GM19035 (cell line): ENCODE data around the gene SCTR.
A peak's percentile ranks its signal among the peaks of the same experiment; 100 is the strongest.

Source experiments
- ATAC-seq: cut with Tn5 transposase; IDR thresholded peaks from one replicate; pipeline ENCODE4 v1.9.1; 2021; ENCODE audit not compliant: unreplicated experiment

Gene SCTR

GRCh38 chr2:119525614-119526013, 1.3 kb upstream of the SCTR start:
- no peak for ATAC-seq

GRCh38 chr2:119523383-119523951, 816 bp downstream of the SCTR start:
- no peak for ATAC-seq

- no peak for ATAC-seq
Measured at GRCh38 chr2:119522671-119523070, 1.6 kb downstream of the SCTR start.

- ATAC-seq: no peak
Measured at GRCh38 chr2:119521433-119522050, 2.7 kb downstream of the SCTR start.

- ATAC-seq: no peak
Measured at GRCh38 chr2:119520696-119521432, 3.4 kb downstream of the SCTR start.

DNA sequence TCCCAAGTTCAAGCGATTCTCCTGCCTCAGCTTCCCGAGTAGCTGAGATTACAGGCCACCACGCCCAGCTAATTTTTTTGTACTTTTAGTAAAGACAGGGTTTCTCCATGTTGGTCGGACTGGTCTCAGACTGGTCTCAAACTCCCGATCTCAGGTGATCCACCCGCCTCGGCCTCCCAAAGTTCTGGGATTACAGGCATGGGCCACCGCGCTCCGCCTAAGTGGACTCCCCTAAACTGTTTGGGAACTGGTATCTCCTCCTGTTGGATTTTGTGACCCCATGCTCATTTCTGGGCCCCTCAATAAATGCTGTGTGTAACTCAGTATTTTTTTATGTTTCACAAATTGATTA, 5.2 kb downstream of the SCTR start:
- ATAC-seq: no peak

DNA sequence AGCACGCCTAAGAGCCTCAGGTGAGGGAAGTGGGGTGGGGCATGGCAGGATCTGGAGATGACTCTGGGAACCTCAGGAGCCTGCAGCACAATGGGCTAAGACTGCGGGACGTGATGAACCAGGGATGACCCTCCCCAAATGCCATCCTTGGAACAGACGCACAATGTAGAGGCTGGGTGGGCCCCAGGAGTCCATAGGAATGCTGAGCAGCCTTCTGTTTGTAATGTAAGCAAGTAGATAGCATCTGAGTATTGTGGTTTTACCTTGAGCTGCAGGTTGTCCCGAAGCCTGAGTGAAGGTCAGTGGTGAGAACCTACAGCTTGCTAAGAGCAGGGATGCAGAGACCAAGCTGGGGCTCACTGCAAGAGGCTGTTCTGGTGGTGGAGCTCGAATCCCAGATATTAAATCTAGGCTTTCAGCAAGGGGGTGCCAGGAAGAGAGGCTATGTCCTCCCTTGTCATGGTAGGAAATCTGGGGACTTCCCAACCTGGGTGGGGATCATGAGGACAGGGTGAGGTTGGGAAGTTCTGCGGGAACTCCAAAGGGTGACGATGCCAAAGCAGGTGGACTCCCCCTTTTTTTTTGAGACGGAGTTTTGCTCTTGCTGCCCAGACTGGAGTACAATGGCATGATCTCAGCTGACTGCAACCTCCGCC, 5.8 kb downstream of the SCTR start:
- no peak for ATAC-seq

GRCh38 chr2:119517433-119517832, 6.8 kb downstream of the SCTR start:
- ATAC-seq: peak; percentile 86

- no peak for ATAC-seq
Measured at GRCh38 chr2:119516121-119516520, 8.2 kb downstream of the SCTR start.

- ATAC-seq: no peak
Measured at GRCh38 chr2:119513832-119514231, 10.5 kb downstream of the SCTR start.

GRCh38 chr2:119512946-119513345, 11.3 kb downstream of the SCTR start:
- no peak for ATAC-seq

GRCh38 chr2:119511989-119512388, 12.3 kb downstream of the SCTR start:
- no peak for ATAC-seq

DNA sequence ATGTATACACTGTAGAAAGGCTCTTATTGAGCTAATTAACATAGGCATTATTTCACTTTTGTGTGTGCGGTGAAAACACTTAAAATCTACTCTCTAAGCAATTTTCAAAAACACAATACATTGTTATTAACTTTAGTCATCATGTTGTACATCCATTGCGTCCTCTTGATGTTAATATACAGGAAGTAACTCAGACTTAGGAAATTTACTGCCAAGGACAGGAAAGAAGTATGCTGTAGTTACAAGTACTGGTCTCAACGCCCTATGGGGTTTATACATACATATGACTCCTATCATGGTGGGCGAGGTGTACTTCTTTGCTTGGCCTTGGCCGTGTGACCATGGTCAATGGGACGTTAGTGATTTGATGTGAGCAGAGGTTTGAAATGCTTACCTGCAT, 15.5 kb downstream of the SCTR start:
- no peak for ATAC-seq

GRCh38 chr2:119496682-119497081, 27.6 kb downstream of the SCTR start:
- ATAC-seq: no peak

DNA sequence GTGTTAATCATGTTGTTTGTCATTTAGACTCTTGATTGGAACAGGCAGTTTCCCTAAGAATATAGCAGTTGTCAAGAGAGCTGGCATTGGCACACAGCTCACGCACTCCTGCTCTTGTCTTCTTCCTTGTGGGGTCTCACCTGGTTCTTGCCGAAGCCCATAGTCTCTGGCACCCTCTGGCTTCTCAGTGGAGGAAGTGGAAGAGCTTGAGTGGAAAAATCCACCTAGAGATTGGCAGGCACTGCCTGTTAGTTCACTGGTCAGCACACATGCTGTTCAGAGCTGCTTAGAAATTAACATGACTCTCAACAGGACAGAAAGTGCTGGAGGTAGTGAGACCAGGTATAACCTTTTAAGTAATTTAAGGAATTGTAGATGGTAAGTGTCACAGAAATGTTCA, 28.3 kb downstream of the SCTR start:
- ATAC-seq: no peak

- no peak for ATAC-seq
Measured at GRCh38 chr2:119494163-119494790, 30.0 kb downstream of the SCTR start.

- no peak for ATAC-seq
Measured at GRCh38 chr2:119491776-119492525, 32.3 kb downstream of the SCTR start.

DNA sequence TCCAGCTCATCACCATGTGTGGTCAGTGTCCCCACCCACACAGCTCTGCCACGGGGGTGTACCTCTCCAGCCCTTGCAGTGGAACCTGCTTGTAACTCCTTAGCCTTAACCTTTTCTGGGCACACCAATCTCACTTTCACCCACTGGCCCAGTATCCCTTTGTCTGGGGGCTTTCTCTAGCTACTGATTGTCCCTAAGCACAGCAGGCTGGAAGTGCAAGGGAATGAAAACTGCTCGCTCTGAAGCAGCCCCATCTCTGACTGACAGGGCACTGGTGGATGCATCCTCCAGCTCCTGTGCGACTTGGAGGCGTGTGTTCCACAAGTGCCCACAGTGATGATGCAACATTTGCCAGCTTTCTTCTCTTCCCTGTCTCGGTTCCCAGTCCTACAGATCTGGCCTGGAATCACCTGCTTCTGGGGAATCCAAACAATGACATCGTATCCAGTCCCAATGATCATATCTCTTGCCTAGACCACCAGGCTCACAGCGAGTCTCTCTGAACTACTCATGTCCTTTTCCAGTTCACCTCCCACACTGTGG, 33.6 kb downstream of the SCTR start:
- ATAC-seq: no peak

DNA sequence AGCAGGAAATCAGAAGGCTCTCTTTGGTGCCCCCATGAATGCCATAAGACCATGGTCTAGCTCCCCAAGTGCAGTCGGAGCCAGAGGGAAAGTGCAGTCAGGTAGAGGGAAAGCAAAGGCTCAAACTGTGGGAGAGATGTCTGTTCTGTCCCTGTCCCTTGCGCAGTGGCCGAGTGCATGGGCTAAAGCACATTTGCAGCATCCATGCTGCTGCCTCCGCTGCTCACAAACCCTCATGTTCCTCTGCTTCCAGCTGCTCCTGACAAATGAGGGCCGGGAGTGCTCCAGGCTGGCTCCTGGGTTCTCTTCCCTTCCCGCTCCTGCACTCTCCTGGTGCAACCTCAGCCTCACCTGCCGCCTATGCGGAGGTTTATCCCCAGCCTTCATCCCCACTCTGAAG, 34.2 kb downstream of the SCTR start:
- no peak for ATAC-seq

DNA sequence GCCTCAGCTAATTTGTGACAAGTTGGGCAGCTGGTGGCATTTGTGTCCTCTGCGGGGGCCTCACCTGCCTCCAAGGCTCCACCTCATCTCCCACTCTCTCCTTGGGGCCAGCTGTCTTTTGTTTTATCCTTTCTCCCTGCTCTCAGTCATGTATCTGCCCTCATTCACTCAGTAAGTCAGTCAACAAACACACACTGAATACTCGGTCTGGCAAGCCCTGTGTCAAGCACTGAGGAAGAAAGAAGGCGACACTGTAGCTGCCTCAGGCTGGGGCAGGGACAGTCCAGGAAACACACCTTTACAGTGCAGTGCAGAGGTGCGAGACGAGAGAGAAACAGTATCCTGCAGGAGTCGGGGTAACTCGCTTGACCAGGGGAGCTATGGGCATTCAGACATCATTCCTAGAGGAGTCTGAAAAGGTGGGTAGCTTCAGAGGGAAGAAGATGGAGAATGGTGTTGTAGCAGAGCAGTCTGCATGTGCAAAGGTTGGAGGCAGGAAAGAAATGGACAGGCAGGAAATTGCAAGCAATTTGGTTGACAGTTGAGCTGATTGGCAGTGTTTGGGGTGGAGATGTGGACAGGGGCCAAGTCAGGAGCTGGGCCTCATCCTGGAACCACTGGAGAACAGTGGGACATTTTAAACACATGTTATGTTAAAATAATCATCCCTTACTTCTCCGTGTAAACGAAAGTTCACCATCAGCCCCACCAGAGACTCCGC, 34.9 kb downstream of the SCTR start:
- no peak for ATAC-seq
